OCI-LY7 (cell line): ENCODE measurements around the gene DMC1.

Experiments
- EZH2phosphoT487 ChIP-seq: fragments of 200-600 bp; sonication (generic); IDR thresholded peaks from 2 replicates; pipeline ENCODE4 v1.6.1; 2018; ENCODE audit warnings: low read depth, borderline replicate concordance, mild to moderate bottlenecking, mixed run types, antibody characterized with exemption, low read length, moderate library complexity, mixed read lengths
- TF ChIP-seq, protein P1 (sequence below): fragments of 200-600 bp; sonication (generic); conservative IDR thresholded peaks from 2 replicates; pipeline ENCODE4 v1.5.1; 2014; ENCODE audit warnings: mild to moderate bottlenecking, antibody characterized with exemption, low read length, moderate library complexity, mixed read lengths

GRCh38 chr22:38490475-38490874 is 79.5 kb downstream of the DMC1 start:
- TF ChIP-seq, protein P1, sequence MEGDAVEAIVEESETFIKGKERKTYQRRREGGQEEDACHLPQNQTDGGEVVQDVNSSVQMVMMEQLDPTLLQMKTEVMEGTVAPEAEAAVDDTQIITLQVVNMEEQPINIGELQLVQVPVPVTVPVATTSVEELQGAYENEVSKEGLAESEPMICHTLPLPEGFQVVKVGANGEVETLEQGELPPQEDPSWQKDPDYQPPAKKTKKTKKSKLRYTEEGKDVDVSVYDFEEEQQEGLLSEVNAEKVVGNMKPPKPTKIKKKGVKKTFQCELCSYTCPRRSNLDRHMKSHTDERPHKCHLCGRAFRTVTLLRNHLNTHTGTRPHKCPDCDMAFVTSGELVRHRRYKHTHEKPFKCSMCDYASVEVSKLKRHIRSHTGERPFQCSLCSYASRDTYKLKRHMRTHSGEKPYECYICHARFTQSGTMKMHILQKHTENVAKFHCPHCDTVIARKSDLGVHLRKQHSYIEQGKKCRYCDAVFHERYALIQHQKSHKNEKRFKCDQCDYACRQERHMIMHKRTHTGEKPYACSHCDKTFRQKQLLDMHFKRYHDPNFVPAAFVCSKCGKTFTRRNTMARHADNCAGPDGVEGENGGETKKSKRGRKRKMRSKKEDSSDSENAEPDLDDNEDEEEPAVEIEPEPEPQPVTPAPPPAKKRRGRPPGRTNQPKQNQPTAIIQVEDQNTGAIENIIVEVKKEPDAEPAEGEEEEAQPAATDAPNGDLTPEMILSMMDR: no peak
- TF ChIP-seq EZH2phosphoT487: no peak
